GM19467 (cell line): Measurements from ENCODE around the gene EIF3A.
"Not testable (repeated sequence)": the region's sequence is repeated elsewhere in the genome, so short reads cannot be mapped to it uniquely, and the experiment has no call there.

Source experiments
- ATAC-seq: cut with Tn5 transposase; IDR thresholded peaks from one replicate; pipeline ENCODE4 v1.9.1; 2021; ENCODE audit warnings: mild to moderate bottlenecking, moderate library complexity; ENCODE audit not compliant: unreplicated experiment

Gene EIF3A

DNA sequence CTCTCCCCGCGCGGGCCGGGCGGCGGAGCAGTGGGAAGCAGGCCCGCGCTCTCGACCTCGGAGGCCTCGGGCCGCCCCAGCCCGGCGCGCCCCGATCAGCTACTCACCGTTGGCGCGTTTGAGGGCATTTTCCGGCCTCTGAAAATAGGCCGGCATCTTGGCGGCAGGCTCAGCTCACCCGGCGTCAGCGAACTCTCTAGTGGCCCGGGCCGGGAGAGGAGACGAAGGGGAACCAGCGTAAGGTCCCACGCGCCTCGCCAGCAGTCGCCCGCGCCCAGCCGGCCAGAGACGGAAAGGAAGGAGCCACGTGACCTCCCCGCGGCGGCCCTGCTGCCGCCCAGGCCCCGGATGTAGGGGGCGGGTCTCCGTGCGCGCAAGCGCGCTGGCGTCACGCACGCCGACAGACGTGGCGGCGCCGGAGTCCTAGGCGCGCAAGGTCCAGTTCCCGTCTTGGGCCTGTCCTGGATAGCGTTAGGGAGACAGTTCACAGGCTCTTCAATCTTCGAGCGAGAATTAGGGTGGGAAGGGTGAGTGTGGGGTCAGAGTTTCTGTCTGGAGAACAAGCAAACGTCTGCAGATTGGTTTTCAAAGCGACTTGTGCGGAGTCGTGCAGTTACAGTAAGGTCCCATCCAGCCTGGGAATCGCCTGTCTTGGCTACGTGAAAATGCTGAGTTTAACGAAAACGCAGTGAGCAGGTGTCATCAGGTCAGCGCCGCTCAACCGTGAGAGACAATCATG lies at the start of gene EIF3A:
Gene EIF3A, minus strand, starts transcription at position 297 of the 739 bp plus-strand sequence. Its CDS starts 141 bp downstream, at position 156.
- ATAC-seq: peak; percentile 83

DNA sequence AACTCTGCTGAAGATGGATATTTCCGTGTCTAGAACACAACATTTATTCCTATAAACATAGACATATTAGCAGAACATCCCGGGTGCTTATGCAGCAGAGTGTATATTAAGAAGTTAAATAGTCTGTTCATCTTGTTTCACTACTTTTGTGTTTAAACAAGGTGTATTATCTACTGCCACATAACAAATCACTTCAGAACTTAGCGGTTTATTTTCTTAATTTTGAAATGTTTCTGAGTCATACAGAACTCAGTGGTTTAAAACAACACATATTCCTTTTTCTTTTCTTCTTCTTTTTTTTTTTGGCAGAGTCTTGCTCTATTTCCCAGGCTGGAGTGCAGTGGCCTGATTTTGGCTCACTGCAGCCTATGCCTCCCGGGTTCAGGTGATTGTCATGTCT lies 49.1 kb upstream of the EIF3A start:
- ATAC-seq: no peak

DNA sequence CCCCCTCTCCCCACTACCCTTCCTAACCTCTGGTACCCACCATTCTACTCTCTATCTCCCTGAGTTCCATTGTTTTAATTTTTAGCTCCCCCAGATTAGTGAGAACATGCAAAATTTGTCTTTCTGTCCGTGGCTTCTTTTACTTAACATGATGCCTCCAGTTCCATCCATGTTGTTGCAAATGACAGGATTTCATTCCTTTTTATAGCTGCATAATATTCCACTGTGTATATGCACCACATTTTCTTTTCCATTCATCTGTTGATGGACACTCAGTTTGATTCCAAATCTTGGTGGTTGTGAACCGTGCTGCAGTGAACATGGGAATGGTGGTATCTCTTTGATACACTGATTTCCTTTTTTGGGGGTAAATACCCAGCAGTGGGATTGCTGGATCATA lies 45.3 kb upstream of the EIF3A start:
- no peak for ATAC-seq

DNA sequence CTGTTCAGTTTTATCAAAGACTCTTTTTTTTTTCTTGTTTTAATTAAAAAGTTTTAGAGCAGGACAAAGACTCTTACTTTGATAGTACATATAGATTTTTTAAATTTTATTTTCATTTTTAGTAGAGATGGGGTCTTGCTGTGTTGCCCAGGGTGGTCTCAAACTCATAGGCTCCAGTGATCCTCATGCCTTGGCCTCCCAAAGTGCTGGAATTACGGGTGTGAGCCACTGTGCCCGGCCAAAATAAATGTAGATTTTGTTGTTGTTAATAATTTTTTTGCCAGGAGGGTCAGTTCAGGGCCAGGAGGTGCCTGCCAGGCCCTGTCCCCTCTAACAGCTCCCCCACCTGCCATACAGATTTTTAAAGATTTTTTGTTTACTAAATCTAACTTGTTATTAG lies 40.3 kb upstream of the EIF3A start:
- no peak for ATAC-seq

DNA sequence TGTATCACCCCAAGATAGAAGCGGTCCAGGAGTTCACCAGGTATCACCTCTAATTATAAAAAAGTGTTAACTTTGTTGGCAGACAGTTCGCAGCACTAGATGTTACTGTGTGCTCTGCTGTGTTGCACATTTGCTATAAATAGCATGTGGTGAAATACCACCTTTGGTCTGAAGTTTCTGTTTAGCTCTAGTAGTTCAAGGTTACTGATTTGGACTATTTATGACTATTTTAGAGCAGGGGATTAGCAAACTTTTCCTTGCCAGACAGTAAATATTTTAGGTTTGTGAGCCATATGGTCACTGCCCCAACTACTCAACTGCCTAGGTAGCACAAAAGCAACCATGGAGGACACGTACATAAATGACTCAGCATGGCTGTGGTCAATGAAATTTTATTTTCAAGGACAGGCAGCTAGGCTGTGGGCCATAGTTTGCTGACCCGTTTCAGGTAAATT lies 39.8 kb upstream of the EIF3A start:
- peak; percentile 89 for ATAC-seq

DNA sequence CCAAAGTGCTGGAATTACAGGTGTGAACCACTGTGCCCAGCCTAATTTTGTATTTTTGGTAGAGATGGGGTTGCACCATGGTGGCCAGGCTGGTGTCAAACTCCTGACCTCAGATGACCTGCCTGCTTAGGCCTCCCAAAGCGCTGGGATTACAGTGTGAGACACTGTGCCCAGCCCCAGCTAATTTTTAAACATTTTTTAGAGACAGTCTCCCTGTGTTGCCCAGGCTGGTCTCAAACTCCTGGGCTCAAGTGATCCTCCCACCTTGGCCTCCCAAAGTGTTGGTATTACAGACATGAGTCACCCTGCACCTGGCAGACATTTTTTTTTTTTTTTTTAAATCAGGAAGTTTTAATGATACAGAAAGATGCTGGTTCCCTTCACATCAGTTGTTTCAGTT lies 38.8 kb upstream of the EIF3A start:
- ATAC-seq: no peak

DNA sequence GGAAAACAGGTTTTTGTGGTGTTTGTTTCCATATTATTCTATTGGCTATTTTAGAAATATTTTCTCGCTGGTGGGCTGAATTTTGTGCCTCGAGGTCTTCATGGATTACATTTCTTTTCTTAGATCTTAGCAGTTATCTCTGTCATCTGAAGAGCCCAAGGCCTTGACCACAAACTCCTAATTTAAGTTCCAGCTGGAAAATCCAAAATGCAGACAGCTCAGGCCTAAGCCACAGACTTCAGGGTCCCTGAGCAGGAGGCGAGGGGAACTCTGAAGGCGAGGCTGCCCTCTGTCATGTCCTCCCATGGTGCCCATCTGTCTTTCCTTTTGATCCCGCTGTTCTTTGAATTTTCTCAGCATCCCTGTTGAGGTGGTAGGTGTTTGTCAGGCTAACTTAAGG lies 37.6 kb upstream of the EIF3A start:
- ATAC-seq: no peak

- ATAC-seq: no peak
Observed at GRCh38 chr10:119116326-119116951, 35.8 kb upstream of the EIF3A start.

- ATAC-seq: no peak
Observed at GRCh38 chr10:119115926-119116325, 35.3 kb upstream of the EIF3A start.

DNA sequence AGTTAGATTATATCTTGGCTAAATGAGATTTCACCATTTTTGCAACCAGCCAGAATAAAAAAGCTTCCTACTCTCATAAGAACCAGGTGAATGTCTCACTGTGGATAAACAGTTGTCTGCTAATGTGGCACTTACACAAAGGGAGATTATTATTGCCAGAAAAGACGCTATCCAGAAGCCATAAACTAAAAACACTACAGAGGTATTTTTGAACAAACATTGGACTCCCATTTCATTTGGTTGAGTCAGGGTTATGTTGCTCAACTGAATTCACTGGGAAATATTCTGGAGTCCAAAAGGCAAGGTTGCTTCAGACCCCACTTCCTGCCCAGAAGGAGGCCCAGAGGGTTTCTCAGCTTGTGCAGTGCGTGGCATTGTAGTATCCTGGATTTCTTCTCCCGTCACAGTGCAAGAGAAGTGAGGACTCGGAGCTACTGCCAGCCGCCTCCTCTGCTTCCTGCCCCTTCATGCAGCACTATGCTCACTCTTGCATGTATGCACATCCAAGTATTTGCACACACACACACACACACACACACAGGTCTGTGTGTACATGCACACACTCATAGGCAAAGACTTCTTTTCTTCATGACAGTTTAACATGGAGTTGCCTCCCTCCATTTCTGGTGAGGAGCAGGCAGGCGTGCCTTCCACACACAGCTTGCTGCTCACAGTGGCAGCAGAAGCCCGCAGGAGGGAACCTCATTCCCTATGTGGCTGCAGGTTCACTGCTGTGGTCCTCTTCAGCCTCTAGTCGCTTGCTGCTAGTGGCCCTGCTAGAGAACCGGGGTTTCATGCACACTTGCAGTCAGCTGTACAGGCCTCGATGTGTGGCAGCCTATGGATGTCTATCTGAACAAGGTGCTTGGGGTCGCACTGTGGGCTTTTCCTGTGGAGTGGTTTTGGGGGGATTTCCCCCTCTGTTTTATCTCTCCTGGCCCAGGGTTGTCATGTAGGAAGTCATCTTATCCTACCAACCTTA lies 33.4 kb upstream of the EIF3A start:
- ATAC-seq: no peak

DNA sequence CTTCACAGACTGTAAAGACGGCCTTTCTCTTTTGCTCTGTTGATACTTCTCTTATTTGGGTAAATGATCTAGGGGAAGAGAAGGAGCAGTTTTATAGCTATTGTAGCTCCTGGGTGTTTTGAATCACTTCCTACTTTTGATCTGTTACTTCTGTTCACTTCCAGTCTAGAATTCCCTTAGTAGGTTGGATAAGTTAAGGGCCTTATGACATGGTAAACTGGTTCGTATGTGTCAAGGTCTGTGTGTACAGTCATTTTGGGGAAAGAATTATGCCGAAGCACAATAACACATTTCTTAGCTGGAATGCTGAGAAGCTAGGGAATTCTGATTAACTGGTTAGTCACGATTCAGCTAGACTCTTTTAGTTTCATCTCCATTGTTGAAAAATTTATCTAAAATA lies 31.4 kb upstream of the EIF3A start:
- no peak for ATAC-seq

GRCh38 chr10:119107771-119108170 lies 27.2 kb upstream of the EIF3A start:
- ATAC-seq: not testable (repeated sequence)

- ATAC-seq: not testable (repeated sequence)
Observed at GRCh38 chr10:119107106-119107505, 26.5 kb upstream of the EIF3A start.

GRCh38 chr10:119105899-119106298 lies 25.3 kb upstream of the EIF3A start:
- not testable (repeated sequence) for ATAC-seq

GRCh38 chr10:119105155-119105554 lies 24.5 kb upstream of the EIF3A start:
- no peak for ATAC-seq

DNA sequence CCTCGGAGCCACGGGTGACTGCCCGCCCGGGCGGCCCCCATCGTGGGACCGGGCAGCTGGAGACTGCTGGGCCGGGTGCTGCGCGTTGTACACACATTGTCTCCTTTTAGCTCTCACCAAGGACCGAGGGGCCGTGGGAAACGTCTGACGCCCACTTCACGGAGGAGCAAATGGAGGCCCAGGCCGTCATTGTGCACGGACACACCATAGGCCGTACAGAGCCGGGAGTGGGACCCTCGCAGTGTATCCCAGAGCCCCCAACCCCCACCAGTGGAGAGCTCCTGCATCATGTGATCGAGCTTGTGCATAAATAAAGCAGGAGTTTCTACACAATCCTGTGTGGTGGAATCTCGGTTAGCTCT lies 24.0 kb upstream of the EIF3A start:
- ATAC-seq: no peak

- ATAC-seq: peak; percentile 63
Observed at GRCh38 chr10:119103903-119104653, 23.5 kb upstream of the EIF3A start, which contains the start of gene DENND10. TSS of gene DENND10 (plus strand) at chr10:119104113. CDS start at chr10:119104143, 30 bp downstream.

- ATAC-seq: no peak
Observed at GRCh38 chr10:119103241-119103902, 22.8 kb upstream of the EIF3A start.

DNA sequence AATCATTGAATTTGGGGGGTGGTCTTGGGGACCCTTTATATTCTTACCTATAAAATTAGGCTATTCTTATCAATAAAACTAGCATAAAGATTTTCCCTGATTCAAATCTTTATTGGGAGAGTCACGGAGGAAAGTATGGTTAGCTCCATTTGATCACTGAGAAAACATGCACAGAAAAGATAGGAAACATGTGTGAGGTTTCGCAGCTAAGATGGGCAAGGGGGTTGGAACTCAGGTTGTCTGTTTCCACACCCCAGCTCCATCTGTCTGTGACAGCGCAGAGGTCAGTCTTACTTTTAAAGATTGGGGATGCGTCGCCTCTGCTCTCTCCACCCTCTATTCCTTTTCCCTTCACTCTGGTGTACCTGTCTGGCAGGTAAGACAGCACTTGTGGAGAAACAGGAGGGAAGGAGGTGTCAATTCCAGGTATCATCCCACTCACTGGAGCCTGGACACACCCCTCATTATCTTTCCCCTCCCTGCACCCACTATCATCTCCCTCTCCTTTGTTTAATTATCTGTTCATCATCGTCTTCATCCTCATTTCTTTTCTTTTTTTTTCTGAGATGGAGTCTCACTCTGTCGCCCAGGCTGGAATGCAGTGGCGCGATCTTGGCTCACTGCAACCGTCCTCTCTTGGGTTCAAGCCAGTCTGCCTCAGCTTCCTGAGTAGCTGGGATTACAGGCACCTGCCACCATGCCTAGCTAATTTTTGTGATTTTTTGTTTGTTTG lies 20.9 kb upstream of the EIF3A start:
- ATAC-seq: no peak
